GM12892 (cell line): ENCODE results near the gene BNIP5. TPM values are rescaled to one million over a fixed set of nuclear protein-coding genes. Genes with fewer than 3 reads are reported as not detected.
A peak's percentile ranks its signal among the peaks of the same experiment; 100 is the strongest.

ENCODE experiments used
- DNase-seq: peaks from one replicate; pipeline ENCODE4 v3.0.0; 2011; ENCODE audit not compliant: insufficient read length
- FAIRE-seq: peaks from 2 replicates; lab custom pipeline; 2011; peaks lifted over from hg19 to GRCh38; lab: Jason Lieb, UNC
- POLR2A ChIP-seq: IDR thresholded peaks from 2 replicates; pipeline ENCODE4 v1.6.1; 2011; ENCODE audit warnings: low read depth, low read length, control low read depth
- POLR2AphosphoS5 ChIP-seq: IDR thresholded peaks from 2 replicates; pipeline ENCODE4 v1.6.1; 2011; ENCODE audit warnings: low read depth, low read length, control low read depth
- TAF1 ChIP-seq: IDR thresholded peaks from 2 replicates; pipeline ENCODE4 v1.6.1; 2011; ENCODE audit warnings: low read depth, mild to moderate bottlenecking, control low read depth, low read length, borderline replicate concordance
- polyA plus RNA-seq: library from polyadenylated mRNA; unstranded; fragments of >200 nt; gene quantifications from one replicate; pipeline ENCODE4 v1.2.1, GENCODE V29; 2012; ENCODE audit warnings: missing spikeins, inconsistent platforms; ENCODE audit not compliant: missing spikeins

Gene BNIP5
- 0.06 TPM for polyA plus RNA-seq

GRCh38 chr6:36336779-36337241 is at the start of gene BNIP5:
Gene BNIP5 (minus strand): TSS chr6:36336888. CDS start chr6:36330690, 6,198 bp downstream.
- DNase-seq, result no peak
- no peak for FAIRE-seq
- TF ChIP-seq POLR2A, result no peak
- TF ChIP-seq POLR2AphosphoS5, result no peak
- no peak for TF ChIP-seq TAF1

GRCh38 chr6:36384095-36384494 is 47.4 kb upstream of the BNIP5 start:
- TF ChIP-seq POLR2AphosphoS5 (no peak), POLR2A (no peak), TAF1 (no peak)
- FAIRE-seq (no peak), DNase-seq (no peak)

- TF ChIP-seq POLR2AphosphoS5, result no peak
- TF ChIP-seq POLR2A, result no peak
- TF ChIP-seq TAF1, result no peak
- DNase-seq (no peak), FAIRE-seq (peak; percentile 48)
Observed at GRCh38 chr6:36383606-36384005, 46.9 kb upstream of the BNIP5 start.

GRCh38 chr6:36382976-36383375 is 46.3 kb upstream of the BNIP5 start:
- FAIRE-seq (peak; percentile 78), DNase-seq (no peak)
- TF ChIP-seq POLR2A (no peak), POLR2AphosphoS5 (no peak), TAF1 (no peak)

GRCh38 chr6:36381502-36382389 is 45.1 kb upstream of the BNIP5 start:
- peak; percentile 30 for FAIRE-seq

GRCh38 chr6:36380166-36380565 is 43.5 kb upstream of the BNIP5 start:
- no peak for DNase-seq
- no peak for FAIRE-seq
- TF ChIP-seq TAF1 (no peak), POLR2AphosphoS5 (no peak), POLR2A (no peak)

More at GRCh38 chr6:36381502-36382389, 45.1 kb upstream of the BNIP5 start:
- DNase-seq, result no peak
- TF ChIP-seq TAF1 (no peak), POLR2AphosphoS5 (no peak), POLR2A (no peak)

- TF ChIP-seq POLR2A (no peak), TAF1 (no peak)
- DNase-seq, result no peak
- FAIRE-seq, result no peak
Observed at GRCh38 chr6:36378936-36379335, 42.2 kb upstream of the BNIP5 start.

GRCh38 chr6:36378243-36378920 is 41.7 kb upstream of the BNIP5 start:
- DNase-seq, result no peak
- FAIRE-seq, result no peak
- TF ChIP-seq POLR2AphosphoS5 (no peak), POLR2A (no peak), TAF1 (no peak)

GRCh38 chr6:36377594-36377993 is 40.9 kb upstream of the BNIP5 start:
- TF ChIP-seq TAF1 (no peak), POLR2A (no peak), POLR2AphosphoS5 (no peak)
- no peak for FAIRE-seq

GRCh38 chr6:36376742-36377141 is 40.1 kb upstream of the BNIP5 start:
- DNase-seq, result no peak
- FAIRE-seq, result no peak
- TF ChIP-seq POLR2A, result no peak
- TF ChIP-seq POLR2AphosphoS5, result no peak
- TF ChIP-seq TAF1, result no peak

More at GRCh38 chr6:36377594-36377993, 40.9 kb upstream of the BNIP5 start:
- no peak for DNase-seq

GRCh38 chr6:36376183-36376582 is 39.5 kb upstream of the BNIP5 start:
- no peak for TF ChIP-seq POLR2A
- no peak for TF ChIP-seq POLR2AphosphoS5
- no peak for TF ChIP-seq TAF1
- DNase-seq (no peak), FAIRE-seq (no peak)

GRCh38 chr6:36375644-36376155 is 39.0 kb upstream of the BNIP5 start:
- FAIRE-seq (no peak), DNase-seq (no peak)
- TF ChIP-seq POLR2A, result no peak
- no peak for TF ChIP-seq TAF1
- no peak for TF ChIP-seq POLR2AphosphoS5
